Ovary (tissue), 9 donors: ENCODE data around the gene ETV6. TPM values are rescaled to one million over a fixed set of nuclear protein-coding genes. Genes with fewer than 3 reads are reported as not detected.

Experiments used
- DNase-seq, 5 donors: peaks; one replicate each; pipeline ENCODE4 v3.0.0-alpha.2; 2019 to 2020
- H3K27ac ChIP-seq, 2 donors: fragments of 200-600 bp; one replicate each; pipeline versions ENCODE4 v1.5.1 to v1.8.0; 2019 to 2022
- H3K27me3 ChIP-seq: fragments of 200-600 bp; one replicate; pipeline ENCODE4 v1.8.0; 2022
- H3K36me3 ChIP-seq: fragments of 200-600 bp; sonication (generic); one replicate; pipeline ENCODE4 v1.5.1; 2019
- H3K4me1 ChIP-seq: one replicate; pipeline ENCODE4 v1.8.1; 2013; ENCODE audit warnings: mild to moderate bottlenecking, moderate library complexity; ENCODE audit not compliant: insufficient read depth
- H3K4me3 ChIP-seq: fragments of 200-600 bp; sonication (generic); one replicate; pipeline ENCODE4 v1.5.1; 2017
- H3K9me3 ChIP-seq, 2 donors: fragments of 200-600 bp in 1 of 2; sonication (generic) in 1 of 2; one replicate each; pipeline versions ENCODE4 v1.5.1 to v1.8.1; 2013 to 2019; ENCODE audit warnings: mild to moderate bottlenecking in 1 of 2, moderate library complexity in 1 of 2
- CTCF ChIP-seq, 3 donors: fragments of 450-650 bp in 2 of 3; fragments of 200-600 bp in 1 of 3; IDR thresholded peaks; one replicate each; pipeline versions ENCODE4 v1.5.1 to v1.8.0; 2016 to 2022; ENCODE audit warnings: antibody characterized with exemption in 3 of 3, mild to moderate bottlenecking in 1 of 3
- EP300 ChIP-seq: sonication (generic); formaldehyde crosslinking; IDR thresholded peaks from one replicate; pipeline ENCODE4 v1.6.1; 2017; ENCODE audit warnings: antibody characterized with exemption
- POLR2A ChIP-seq: fragments of 450-650 bp; IDR thresholded peaks from one replicate; pipeline ENCODE4 v1.6.1; 2017; ENCODE audit warnings: antibody characterized with exemption, mild to moderate bottlenecking, moderate library complexity
- WGBS, 3 donors: extraction: QIAGEN DNeasy Blood & Tissue Kit in 1 of 3; methylation state at CpG; one replicate each; pipeline versions ENCODE4 v1.1.5 to v1.1.7; 2013 to 2017; 5-methylcytosine and 5-hydroxymethylcytosine counted together
- intact Hi-C, 4 donors: fragments of 100-400 bp; cut with DNase I; formaldehyde crosslinking; loops; one replicate each; pipeline versions ENCODE4 v1.11.0 to v1.15.1; 2022 to 2023
- polyA plus RNA-seq, 2 donors: library from polyadenylated mRNA; stranded (reverse); fragments of 200-250 nt in 1 of 2; fragments of 350-450 nt in 1 of 2; fragmentation: Illumina TruSeq in 1 of 2; extraction: RNeasy Lipid Tissue Mini Kit (QIAGEN cat#74804) in 1 of 2; gene quantifications; one replicate each; pipeline ENCODE4 v1.2.3, GENCODE V29; 2013 to 2014
- total RNA-seq, 7 donors: library from RNA; depleted of rRNA in 2 of 7; stranded (reverse); fragments of >200 nt in 2 of 7; fragmentation: NEBNext Ultra II Directional in 3 of 7; extraction: Animal tissue kit (Norgen Biotek cat#: 25700) in 3 of 7; gene quantifications; one replicate each; pipeline versions ENCODE4 v1.1.0 to v1.2.4, GENCODE V29; 2016 to 2023
- donor health status: DM: no; HTN: no; CAD: no; lungs with moderate emphysema.
- donor health status: DM: no; HTN: no; CAD: no.
- donor health status: Bipolar disorder and iron deficiency.
- donor health status: DM: yes; HTN: yes; CAD: no.
- donor health status: DM: no; HTN: no; CAD: no.
- donor health status: DM: yes; HTN: yes; CAD: no.

Gene ETV6
- total and polyA plus RNA-seq, 9 donors, result 4.4 to 34.6 (median 18.3) TPM

GRCh38 chr12:11849757-11850504 is 200.5 kb downstream of the ETV6 start:
- Histone ChIP-seq H3K9me3 (no peaks in the 10 kb centered on the region), H3K36me3 (no peaks in the 10 kb centered on the region), H3K4me3 (no peak overlapping the region), H3K4me1 (peaks cover 5% of the 10 kb centered on the region), H3K27me3 (no peaks in the 10 kb centered on the region), H3K27ac (no peak overlapping the region)
- WGBS, 3 donors, result 93 to 96% (median 95%) methylated on average over 19 of the region's 19 CpGs
- TF ChIP-seq EP300, result no peak
- TF ChIP-seq POLR2A, result no peak
- TF ChIP-seq CTCF (IDR thresholded peaks at IDR 0.05), result no peak
- intact Hi-C loops, result no loop called here
- no peak for DNase-seq

DNA sequence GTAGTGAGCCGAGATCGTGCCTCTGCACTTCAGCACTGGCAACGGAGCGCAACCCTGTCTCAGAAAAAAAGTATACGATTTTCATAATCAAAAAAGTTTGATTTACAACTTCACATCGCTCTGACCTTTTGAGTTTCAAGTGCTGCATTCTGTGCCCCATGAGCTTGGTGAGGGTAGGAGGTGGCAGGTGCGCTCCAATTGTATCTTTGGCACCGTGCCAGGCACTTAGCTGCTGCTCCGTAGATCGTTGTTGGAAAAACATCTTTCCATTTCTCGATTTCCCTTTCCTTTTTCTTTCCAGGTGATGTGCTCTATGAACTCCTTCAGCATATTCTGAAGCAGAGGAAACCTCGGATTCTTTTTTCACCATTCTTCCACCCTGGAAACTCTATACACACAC is 203.7 kb downstream of the ETV6 start:
- WGBS, 3 donors, result 84 to 89% (median 88%) methylated on average over 12 of the region's 12 CpGs
- Histone ChIP-seq H3K4me1 (peaks cover 5% of the 10 kb centered on the region), H3K36me3 (no peaks in the 10 kb centered on the region), H3K27me3 (no peaks in the 10 kb centered on the region), H3K9me3 (no peaks in the 10 kb centered on the region), H3K27ac (no peak overlapping the region), H3K4me3 (no peak overlapping the region)
- DNase-seq, result no peak
- intact Hi-C loops, result no loop called here
- TF ChIP-seq POLR2A, result no peak
- TF ChIP-seq CTCF (IDR thresholded peaks at IDR 0.05), result no peak
- TF ChIP-seq EP300, result no peak

DNA sequence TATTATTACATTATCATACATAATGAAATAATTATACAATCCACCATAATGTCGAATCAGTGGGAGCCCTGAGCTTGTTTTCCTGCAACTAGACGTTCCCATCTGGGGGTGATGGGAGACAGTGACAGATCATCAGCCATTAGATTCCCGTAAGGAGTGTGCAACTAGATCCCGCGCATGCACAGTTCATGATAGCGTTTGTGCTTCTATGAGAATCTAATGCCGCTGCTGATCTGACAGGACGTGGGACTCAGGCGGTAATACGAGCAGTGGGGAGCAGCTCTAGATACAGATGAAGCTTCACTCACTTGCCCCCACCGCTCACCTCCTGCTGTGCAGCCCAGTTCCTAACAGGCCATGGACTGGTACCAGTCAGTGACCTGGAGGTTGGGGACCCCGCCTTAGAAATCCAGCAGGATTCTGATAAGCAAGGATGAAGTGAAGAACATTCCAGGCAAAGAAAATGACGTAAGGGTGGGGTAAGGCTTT is 204.6 kb downstream of the ETV6 start:
- DNase-seq, result no peak
- TF ChIP-seq EP300, result no peak
- TF ChIP-seq POLR2A, result no peak
- no peak for TF ChIP-seq CTCF (IDR thresholded peaks at IDR 0.05)
- no peaks in the 10 kb centered on the region for H3K9me3 ChIP-seq
- H3K36me3 ChIP-seq, result no peaks in the 10 kb centered on the region
- H3K27ac ChIP-seq, result no peak overlapping the region
- WGBS, 3 donors, result 94 to 97% (median 97%) methylated on average over 13 of the region's 13 CpGs
- peaks cover 5% of the 10 kb centered on the region for H3K4me1 ChIP-seq
- no peaks in the 10 kb centered on the region for H3K27me3 ChIP-seq
- intact Hi-C loops, result no loop called here
- H3K4me3 ChIP-seq, result no peak overlapping the region

- no peak for TF ChIP-seq CTCF (IDR thresholded peaks at IDR 0.05)
- no peak for TF ChIP-seq POLR2A
- no peak for TF ChIP-seq EP300
- H3K4me3 ChIP-seq, result no peak overlapping the region
- H3K9me3 ChIP-seq, result no peaks in the 10 kb centered on the region
- H3K36me3 ChIP-seq, result no peaks in the 10 kb centered on the region
- H3K27ac ChIP-seq, result no peak overlapping the region
- H3K4me1 ChIP-seq, result peaks cover 2% of the 10 kb centered on the region
- intact Hi-C loops, result no loop called here
- no peak for DNase-seq
- 85 to 93% (median 87%) methylated on average over 4 of the region's 4 CpGs for WGBS, 3 donors
- H3K27me3 ChIP-seq, result no peaks in the 10 kb centered on the region
Observed at GRCh38 chr12:11855983-11856374, 206.5 kb downstream of the ETV6 start.
